Esophagus muscularis mucosa (tissue), 4 donors: ENCODE results near the gene ATF7.

Experiments used
- EP300 ChIP-seq: sonication (generic); formaldehyde crosslinking; IDR thresholded peaks from one replicate; pipeline ENCODE4 v1.6.1; 2017; ENCODE audit warnings: antibody characterized with exemption
- POLR2A ChIP-seq: fragments of 450-650 bp; IDR thresholded peaks from one replicate; pipeline ENCODE4 v1.6.1; 2017; ENCODE audit warnings: antibody characterized with exemption, moderate library complexity, mild to moderate bottlenecking, low read depth
- POLR2AphosphoS5 ChIP-seq, 2 donors: sonication (generic); formaldehyde crosslinking; IDR thresholded peaks; one replicate each; pipeline ENCODE4 v1.6.1; 2017; ENCODE audit warnings: antibody characterized with exemption in 2 of 2
- TF ChIP-seq, protein P1 (sequence below), 3 experiments: fragments of 200-600 bp in 2 of 3; fragments of 450-650 bp in 1 of 3; sonication (generic) in 2 of 3; IDR thresholded peaks; one replicate each; pipeline ENCODE4 v1.5.1; 2017 to 2019; ENCODE audit warnings: antibody characterized with exemption in 3 of 3, mild to moderate bottlenecking in 2 of 3, moderate library complexity in 1 of 3

DNA sequence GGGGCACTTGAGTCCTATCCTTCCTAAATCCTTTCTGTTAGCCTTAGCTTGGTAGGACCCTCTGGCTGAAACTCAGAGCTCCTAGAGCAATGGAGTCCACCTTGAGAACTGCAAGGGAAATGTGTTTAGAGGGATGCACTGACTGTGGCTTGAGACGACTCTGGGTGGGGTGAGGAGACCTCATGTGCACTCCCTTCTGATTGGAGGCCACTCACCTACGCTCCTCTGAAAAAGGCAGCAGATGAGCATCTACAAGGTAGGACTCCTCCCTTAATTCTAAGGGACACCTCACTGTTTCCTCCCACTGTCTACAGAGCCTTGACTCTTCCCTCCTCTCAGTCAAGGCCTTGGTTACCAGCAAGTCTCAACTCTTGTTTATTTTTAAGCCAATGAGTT, 127.9 kb downstream of the ATF7 start:
- TF ChIP-seq, protein P1, sequence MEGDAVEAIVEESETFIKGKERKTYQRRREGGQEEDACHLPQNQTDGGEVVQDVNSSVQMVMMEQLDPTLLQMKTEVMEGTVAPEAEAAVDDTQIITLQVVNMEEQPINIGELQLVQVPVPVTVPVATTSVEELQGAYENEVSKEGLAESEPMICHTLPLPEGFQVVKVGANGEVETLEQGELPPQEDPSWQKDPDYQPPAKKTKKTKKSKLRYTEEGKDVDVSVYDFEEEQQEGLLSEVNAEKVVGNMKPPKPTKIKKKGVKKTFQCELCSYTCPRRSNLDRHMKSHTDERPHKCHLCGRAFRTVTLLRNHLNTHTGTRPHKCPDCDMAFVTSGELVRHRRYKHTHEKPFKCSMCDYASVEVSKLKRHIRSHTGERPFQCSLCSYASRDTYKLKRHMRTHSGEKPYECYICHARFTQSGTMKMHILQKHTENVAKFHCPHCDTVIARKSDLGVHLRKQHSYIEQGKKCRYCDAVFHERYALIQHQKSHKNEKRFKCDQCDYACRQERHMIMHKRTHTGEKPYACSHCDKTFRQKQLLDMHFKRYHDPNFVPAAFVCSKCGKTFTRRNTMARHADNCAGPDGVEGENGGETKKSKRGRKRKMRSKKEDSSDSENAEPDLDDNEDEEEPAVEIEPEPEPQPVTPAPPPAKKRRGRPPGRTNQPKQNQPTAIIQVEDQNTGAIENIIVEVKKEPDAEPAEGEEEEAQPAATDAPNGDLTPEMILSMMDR (IDR thresholded peaks at IDR 0.05): no peak
- TF ChIP-seq POLR2A (no peak), POLR2AphosphoS5 (IDR thresholded peaks at IDR 0.05) (no peak), EP300 (no peak)
